NCI-H748 (cell line): Measurements from ENCODE around the gene MS4A18.

Experiments used
- DNase-seq: peaks from one replicate; lab custom pipeline; 2025; ENCODE audit not compliant: unreplicated experiment; lab: John Stamatoyannopoulos, UW

MS4A18 gene

GRCh38 chr11:60785806-60786361 is 61.4 kb downstream of the MS4A18 start:
- no peak for DNase-seq

DNA sequence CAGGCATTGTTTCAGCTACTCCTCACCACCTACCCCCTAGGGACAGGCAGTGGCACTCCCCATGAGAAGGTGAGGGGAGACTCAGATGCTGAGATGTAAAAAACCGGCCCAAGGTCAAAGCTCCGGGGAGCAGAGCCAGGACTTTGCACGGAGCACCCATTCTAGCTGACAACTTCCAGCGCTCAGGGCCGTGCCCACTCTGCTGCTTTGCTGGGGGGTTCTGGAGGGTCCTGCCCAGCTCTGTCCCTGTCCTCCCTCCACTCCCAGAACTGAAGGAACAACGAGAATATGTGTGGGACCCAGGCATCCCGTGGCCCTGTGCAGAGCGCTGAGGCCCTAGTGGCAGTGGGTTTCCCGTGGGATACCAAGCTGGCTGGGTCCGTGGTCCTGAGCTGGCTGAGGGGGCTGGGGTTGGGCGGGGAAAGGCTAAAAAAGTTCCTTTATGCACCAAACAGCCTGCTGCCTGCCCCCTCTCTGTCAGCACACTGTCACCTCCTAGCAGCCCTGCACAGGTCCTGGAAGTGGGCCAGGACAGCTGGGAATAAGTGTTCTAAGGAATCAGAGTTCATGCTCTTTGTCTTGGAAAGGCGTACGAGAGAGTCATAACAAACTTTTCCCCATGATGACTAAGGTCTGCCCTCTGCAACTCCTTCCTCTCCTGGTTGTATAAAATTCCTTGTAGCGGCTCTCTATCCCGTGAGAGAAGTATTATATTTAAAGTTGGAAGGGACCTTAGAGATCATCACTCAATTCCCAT is 62.5 kb downstream of the MS4A18 start:
- no peak for DNase-seq

- DNase-seq: no peak
Measured at GRCh38 chr11:60788401-60789125, 64.0 kb downstream of the MS4A18 start.

DNA sequence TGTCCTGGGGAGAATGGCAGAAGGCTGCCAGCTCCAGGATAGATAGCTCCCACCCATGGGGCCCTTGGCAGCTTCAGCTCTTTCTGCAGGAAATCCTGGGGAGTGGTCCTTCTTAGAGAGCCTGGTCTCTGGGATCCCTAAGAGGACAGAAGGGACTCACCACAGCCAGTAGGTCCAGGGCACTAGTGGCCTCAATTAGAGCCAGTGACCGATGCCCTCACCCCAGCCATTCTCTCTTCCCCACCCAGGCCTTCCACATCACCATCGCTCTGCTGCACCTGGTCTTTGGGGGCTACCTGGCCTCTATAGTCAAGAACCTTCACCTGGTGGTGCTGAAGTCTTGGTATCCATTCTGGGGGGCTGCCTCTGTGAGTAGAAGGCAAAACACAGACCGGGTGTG is 66.2 kb downstream of the MS4A18 start:
- no peak for DNase-seq

DNA sequence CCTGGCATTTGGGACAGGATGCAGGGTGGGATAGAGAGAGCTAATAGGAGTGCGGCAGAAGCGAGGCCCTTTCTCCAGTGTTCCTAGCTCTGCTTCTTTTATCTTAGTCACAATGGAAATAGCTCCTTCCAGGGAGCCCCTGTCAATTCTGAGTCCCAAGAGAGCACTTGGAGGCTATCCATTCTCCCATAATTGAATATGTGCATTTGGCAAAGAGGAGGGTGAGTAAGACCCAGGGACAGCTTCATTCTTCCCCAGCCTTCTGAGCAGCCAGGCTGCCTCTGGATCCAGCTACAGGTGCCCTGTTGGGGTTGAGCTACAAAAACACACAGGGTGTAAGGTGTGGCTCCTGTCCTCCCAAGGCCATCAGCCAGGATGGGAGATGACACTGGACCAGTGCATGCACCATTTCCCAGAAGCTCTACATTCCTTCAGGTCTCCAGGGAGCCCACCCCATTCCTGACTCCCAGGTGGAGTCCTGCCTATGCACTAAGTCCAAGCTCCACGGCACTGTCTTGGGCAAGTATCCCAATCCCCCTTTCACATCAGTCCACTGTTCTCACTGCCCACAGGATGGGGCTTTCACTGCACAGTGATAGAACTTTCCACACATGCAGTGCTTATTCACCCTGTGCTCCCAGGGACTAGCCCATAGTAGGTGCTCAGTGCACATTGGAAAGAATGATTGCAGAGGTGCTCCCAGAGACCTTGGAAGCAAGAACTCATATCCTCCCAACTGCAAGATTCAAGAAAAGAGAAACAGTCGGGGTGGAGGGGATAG is 66.8 kb downstream of the MS4A18 start:
- no peak for DNase-seq

- DNase-seq: no peak
Measured at GRCh38 chr11:60792521-60792920, 68.0 kb downstream of the MS4A18 start.
